H1 (cell line): ENCODE data around the gene DOCK8.

Source experiments
- EP300 ChIP-seq, 2 experiments: IDR thresholded peaks; 1 replicate in 1 of 2; 2 replicates in 1 of 2; pipeline ENCODE4 v1.6.1; 2011 to 2012; ENCODE audit warnings: low read depth in 2 of 2, low read length in 2 of 2, mild to moderate bottlenecking in 2 of 2, borderline replicate concordance in 1 of 2, inconsistent platforms in 1 of 2, moderate library complexity in 1 of 2
- TF ChIP-seq, protein P1 (sequence below), 3 experiments: IDR thresholded peaks; 1 replicate in 2 of 3; 2 replicates in 1 of 3; pipeline versions ENCODE4 v1.5.1 to v1.6.1; 2011; ENCODE audit warnings: low read length in 3 of 3, mild to moderate bottlenecking in 3 of 3, inconsistent platforms in 2 of 3, low read depth in 1 of 3, moderate library complexity in 1 of 3; ENCODE audit not compliant: insufficient read depth in 1 of 3; ENCODE audit errors: control extremely low read depth in 1 of 3
- TF ChIP-seq, protein P2 (sequence below): IDR thresholded peaks from 2 replicates; pipeline ENCODE4 v1.6.1; 2012; ENCODE audit warnings: inconsistent platforms

DNA sequence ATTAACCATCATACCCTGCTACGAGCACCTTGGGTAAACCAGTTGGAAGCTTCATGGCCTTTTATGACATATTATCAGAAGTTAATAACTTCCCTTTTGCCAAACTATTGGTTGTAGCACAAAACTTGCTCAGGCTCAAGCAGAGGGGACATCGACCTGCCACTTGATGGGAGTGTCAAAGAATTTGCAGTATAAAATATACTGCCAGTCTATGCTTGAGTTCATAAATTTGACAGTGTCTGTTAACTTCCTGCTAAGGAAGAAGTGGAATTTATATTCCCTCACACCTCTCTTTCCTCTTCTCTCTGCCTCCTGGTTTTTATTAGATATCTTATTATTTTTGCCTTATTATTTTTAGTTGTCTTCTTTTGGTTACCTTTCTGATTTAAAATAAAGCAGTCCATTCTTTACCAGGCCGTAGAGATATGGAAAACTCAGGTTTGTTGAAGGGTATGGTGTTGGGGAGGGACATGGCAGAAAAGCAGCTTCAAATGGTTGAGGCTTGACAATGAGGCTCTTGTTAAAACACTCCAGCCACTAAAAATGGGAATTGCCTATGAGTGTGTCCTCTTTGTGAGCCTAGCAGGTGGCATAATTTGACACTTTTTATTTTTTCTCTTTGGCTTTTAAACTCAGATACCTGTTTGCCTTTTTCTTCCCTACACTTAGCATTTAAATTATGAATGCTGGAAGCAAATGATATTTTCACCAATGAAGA is 298.0 kb downstream of the DOCK8 start:
- TF ChIP-seq, protein P1, sequence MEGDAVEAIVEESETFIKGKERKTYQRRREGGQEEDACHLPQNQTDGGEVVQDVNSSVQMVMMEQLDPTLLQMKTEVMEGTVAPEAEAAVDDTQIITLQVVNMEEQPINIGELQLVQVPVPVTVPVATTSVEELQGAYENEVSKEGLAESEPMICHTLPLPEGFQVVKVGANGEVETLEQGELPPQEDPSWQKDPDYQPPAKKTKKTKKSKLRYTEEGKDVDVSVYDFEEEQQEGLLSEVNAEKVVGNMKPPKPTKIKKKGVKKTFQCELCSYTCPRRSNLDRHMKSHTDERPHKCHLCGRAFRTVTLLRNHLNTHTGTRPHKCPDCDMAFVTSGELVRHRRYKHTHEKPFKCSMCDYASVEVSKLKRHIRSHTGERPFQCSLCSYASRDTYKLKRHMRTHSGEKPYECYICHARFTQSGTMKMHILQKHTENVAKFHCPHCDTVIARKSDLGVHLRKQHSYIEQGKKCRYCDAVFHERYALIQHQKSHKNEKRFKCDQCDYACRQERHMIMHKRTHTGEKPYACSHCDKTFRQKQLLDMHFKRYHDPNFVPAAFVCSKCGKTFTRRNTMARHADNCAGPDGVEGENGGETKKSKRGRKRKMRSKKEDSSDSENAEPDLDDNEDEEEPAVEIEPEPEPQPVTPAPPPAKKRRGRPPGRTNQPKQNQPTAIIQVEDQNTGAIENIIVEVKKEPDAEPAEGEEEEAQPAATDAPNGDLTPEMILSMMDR (IDR thresholded peaks at IDR 0.05; ENCODE audit: control extremely low read depth in 1 of 3, insufficient read depth in 1 of 3, low read depth in 1 of 3, low read length in 3 of 3), result no peak
- TF ChIP-seq, protein P2, sequence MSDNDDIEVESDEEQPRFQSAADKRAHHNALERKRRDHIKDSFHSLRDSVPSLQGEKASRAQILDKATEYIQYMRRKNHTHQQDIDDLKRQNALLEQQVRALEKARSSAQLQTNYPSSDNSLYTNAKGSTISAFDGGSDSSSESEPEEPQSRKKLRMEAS, result no peak
- TF ChIP-seq EP300 (IDR thresholded peaks at IDR 0.05; ENCODE audit: borderline replicate concordance in 1 of 2, low read depth in 2 of 2, low read length in 2 of 2), result no peak
